Measurements from ENCODE around the gene DRD2. TPM values are rescaled to one million over a fixed set of nuclear protein-coding genes. Genes with fewer than 3 reads are reported as not detected.

The DRD2 gene
- total RNA-seq, 1 experiment from 2014 or later = 0.44 TPM

DNA sequence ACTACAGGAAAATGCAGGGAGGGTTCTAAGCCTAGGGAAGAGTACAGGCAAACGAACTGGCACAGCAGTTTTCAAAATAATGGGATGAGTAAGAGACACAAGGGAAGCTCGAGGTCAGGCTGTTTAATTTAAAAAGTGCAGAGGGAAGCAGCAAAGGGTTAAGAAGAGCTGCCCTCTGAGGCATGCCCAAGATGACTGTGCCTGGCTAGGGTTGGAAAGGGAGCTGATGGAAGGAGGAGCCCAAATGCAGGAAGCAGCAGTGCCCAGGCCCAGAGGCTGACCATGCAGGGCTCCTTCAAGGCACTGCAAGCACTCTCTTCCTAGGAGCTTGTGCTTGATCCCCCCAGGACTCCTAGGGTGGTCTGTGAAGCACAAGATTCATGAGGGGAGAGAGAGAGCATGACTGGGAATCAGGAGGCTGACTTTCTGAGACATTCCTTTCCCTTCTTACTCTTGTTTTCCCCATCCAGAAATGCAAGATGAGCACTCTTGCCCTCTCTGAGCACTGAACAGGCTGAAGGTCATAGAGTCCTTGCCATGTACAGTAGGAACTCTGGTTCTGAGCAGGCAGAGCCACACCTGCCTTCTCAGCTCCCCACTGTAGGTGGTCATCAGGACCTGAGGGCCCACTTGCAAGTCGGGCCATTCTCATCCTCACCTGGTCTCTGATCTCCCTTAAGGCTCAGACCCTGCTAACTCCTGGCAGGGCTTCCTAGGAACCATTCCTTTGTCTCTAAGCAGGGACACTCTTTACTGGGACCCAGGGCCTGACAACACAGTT is 46.7 kb upstream of the DRD2 start:
- H3K14ac ChIP-seq (ENCODE audit: insufficient read depth, low read length) = no peak overlapping the region
- H4K20me1 ChIP-seq (ENCODE audit: control insufficient read depth, insufficient read depth, insufficient read length) = no peaks in the 10 kb centered on the region
- H2AK5ac ChIP-seq (ENCODE audit: insufficient read length, low read length) = no peak overlapping the region
- DNase-seq = no peak
- no peak overlapping the region for H2BK12ac ChIP-seq (ENCODE audit: insufficient read length, low read depth, low read length)
- H4K5ac ChIP-seq (ENCODE audit: insufficient read length, low read depth, low read length) = no peak overlapping the region
- H4K8ac ChIP-seq (replicated peaks; ENCODE audit: insufficient read length, low read depth, low read length) = no peak overlapping the region
- H3K27ac ChIP-seq (ENCODE audit: insufficient read length, low read depth, low read length) = no peak overlapping the region
- H3K9ac ChIP-seq (ENCODE audit: extremely low read depth, insufficient read length, low read length) = no peak overlapping the region
- H3K4me1 ChIP-seq (ENCODE audit: insufficient read depth, low read length) = no peaks in the 10 kb centered on the region
- H2AFZ ChIP-seq (ENCODE audit: low read length) = no peak overlapping the region
- no peaks in the 10 kb centered on the region for H3K79me1 ChIP-seq (ENCODE audit: insufficient read depth, low read depth, low read length, poor library complexity, severe bottlenecking)
- no peaks in the 10 kb centered on the region for H3K79me2 ChIP-seq (ENCODE audit: insufficient read depth, low read length)
- no peak overlapping the region for H3K56ac ChIP-seq (ENCODE audit: insufficient read length, low read depth, low read length)
- H4K91ac ChIP-seq (ENCODE audit: insufficient read length, low read depth, low read length) = no peak overlapping the region
- WGBS (ENCODE audit: extremely low coverage, insufficient read length, low lambda C conversion rate) = no CpG with 5 or more reads among the region's 3 CpGs
- H2BK5ac ChIP-seq (ENCODE audit: insufficient read length, low read length) = no peak overlapping the region
- Mint-ChIP-seq H3K9me3 (peaks cover 12 to 15% of the 10 kb centered on the region in 2 experiments), H3K27me3 (ENCODE audit: low read depth) (peaks cover 6% of the 10 kb centered on the region), H3K36me3 (ENCODE audit: insufficient read depth in 1 of 3, low read depth in 3 of 3) (peaks cover 4 to 12% (median 6%) of the 10 kb centered on the region in 3 experiments), H3K27ac (no peak overlapping the region), H3K4me1 (peaks cover 2 to 9% of the 10 kb centered on the region in 2 experiments; a peak in 3 of 4 replicates), H3K4me3 (no peak overlapping the region)
- TF ChIP-seq, protein P1, sequence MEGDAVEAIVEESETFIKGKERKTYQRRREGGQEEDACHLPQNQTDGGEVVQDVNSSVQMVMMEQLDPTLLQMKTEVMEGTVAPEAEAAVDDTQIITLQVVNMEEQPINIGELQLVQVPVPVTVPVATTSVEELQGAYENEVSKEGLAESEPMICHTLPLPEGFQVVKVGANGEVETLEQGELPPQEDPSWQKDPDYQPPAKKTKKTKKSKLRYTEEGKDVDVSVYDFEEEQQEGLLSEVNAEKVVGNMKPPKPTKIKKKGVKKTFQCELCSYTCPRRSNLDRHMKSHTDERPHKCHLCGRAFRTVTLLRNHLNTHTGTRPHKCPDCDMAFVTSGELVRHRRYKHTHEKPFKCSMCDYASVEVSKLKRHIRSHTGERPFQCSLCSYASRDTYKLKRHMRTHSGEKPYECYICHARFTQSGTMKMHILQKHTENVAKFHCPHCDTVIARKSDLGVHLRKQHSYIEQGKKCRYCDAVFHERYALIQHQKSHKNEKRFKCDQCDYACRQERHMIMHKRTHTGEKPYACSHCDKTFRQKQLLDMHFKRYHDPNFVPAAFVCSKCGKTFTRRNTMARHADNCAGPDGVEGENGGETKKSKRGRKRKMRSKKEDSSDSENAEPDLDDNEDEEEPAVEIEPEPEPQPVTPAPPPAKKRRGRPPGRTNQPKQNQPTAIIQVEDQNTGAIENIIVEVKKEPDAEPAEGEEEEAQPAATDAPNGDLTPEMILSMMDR (conservative IDR thresholded peaks at IDR 0.05) = no peak
- H2BK120ac ChIP-seq (ENCODE audit: low read depth, low read length, poor library complexity, severe bottlenecking) = no peak overlapping the region
- no peak overlapping the region for H3K4ac ChIP-seq (ENCODE audit: low read depth, low read length)
- no peak overlapping the region for H3K23ac ChIP-seq (ENCODE audit: insufficient read length, low read depth, low read length)
- no peak overlapping the region for H2BK20ac ChIP-seq (ENCODE audit: low read depth, low read length, poor library complexity, severe bottlenecking)
- H3K23me2 ChIP-seq (ENCODE audit: insufficient read length, low read depth, low read length, poor library complexity, severe bottlenecking) = no peaks in the 10 kb centered on the region
- no peak overlapping the region for H3T11ph ChIP-seq (ENCODE audit: low read length)
- H3K9me3 ChIP-seq (ENCODE audit: control insufficient read depth, low read depth, low read length) = no peaks in the 10 kb centered on the region
- H3K18ac ChIP-seq (ENCODE audit: insufficient read length, low read depth, low read length) = no peak overlapping the region
- no peak overlapping the region for H2BK15ac ChIP-seq (ENCODE audit: low read depth, low read length)
- H3K4me2 ChIP-seq (ENCODE audit: insufficient read depth, insufficient read length, low read length) = no peak overlapping the region
- no peaks in the 10 kb centered on the region for H3K27me3 ChIP-seq (ENCODE audit: insufficient read depth, low read length)

All from H9 (cell line).